Epithelial cell of proximal tubule (primary cell): Measurements from ENCODE around the gene STRA6. TPM values are rescaled to one million over a fixed set of nuclear protein-coding genes. Genes with fewer than 3 reads are reported as not detected.

Experiments used
- DNase-seq: peaks from one replicate; pipeline ENCODE4 v3.0.0-alpha.2; 2011; ENCODE audit warnings: low read depth
- H3K4me3 ChIP-seq: 2 replicates; pipeline ENCODE4 v1.5.1; 2011; ENCODE audit warnings: low read depth, mild to moderate bottlenecking, low read length
- total RNA-seq: library from RNA; depleted of rRNA; stranded (reverse); fragments of >200 nt; gene quantifications from 2 replicates; pipeline ENCODE4 v1.2.3, GENCODE V29; 2015
- TF ChIP-seq, protein P1 (sequence below): conservative IDR thresholded peaks from 2 replicates; pipeline ENCODE4 v1.5.1; 2012; ENCODE audit warnings: low read depth, mild to moderate bottlenecking, low read length

STRA6 gene
- total RNA-seq, 1 donor from 2014 or later, result 3.9 TPM

DNA sequence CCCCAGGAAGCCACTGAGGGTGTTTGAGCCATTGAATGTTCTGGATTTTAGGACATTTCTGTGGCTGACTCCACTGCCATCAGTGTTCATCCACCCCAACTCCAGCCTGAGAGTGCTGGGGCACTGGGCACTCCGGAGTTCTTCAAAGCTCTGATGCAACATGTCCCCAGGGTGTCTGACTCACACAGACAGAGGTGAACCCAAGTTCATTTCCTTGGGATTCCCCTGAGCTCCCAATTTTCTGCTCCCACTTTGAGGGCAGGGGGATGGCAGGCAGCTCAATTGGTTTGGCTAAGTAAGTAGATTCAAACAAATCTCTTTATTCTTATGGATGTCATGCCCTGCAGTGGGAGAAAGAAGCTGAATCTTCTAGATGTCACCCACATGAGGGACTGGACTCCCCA is 2.2 kb downstream of the STRA6 start:
- DNase-seq, result no peak
- TF ChIP-seq, protein P1, sequence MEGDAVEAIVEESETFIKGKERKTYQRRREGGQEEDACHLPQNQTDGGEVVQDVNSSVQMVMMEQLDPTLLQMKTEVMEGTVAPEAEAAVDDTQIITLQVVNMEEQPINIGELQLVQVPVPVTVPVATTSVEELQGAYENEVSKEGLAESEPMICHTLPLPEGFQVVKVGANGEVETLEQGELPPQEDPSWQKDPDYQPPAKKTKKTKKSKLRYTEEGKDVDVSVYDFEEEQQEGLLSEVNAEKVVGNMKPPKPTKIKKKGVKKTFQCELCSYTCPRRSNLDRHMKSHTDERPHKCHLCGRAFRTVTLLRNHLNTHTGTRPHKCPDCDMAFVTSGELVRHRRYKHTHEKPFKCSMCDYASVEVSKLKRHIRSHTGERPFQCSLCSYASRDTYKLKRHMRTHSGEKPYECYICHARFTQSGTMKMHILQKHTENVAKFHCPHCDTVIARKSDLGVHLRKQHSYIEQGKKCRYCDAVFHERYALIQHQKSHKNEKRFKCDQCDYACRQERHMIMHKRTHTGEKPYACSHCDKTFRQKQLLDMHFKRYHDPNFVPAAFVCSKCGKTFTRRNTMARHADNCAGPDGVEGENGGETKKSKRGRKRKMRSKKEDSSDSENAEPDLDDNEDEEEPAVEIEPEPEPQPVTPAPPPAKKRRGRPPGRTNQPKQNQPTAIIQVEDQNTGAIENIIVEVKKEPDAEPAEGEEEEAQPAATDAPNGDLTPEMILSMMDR, result no peak
- H3K4me3 ChIP-seq, result no peak overlapping the region

GRCh38 chr15:74199297-74199652 is 3.3 kb downstream of the STRA6 start:
- H3K4me3 ChIP-seq, result no peak overlapping the region
- TF ChIP-seq, protein P1, result no peak
- DNase-seq, result no peak

DNA sequence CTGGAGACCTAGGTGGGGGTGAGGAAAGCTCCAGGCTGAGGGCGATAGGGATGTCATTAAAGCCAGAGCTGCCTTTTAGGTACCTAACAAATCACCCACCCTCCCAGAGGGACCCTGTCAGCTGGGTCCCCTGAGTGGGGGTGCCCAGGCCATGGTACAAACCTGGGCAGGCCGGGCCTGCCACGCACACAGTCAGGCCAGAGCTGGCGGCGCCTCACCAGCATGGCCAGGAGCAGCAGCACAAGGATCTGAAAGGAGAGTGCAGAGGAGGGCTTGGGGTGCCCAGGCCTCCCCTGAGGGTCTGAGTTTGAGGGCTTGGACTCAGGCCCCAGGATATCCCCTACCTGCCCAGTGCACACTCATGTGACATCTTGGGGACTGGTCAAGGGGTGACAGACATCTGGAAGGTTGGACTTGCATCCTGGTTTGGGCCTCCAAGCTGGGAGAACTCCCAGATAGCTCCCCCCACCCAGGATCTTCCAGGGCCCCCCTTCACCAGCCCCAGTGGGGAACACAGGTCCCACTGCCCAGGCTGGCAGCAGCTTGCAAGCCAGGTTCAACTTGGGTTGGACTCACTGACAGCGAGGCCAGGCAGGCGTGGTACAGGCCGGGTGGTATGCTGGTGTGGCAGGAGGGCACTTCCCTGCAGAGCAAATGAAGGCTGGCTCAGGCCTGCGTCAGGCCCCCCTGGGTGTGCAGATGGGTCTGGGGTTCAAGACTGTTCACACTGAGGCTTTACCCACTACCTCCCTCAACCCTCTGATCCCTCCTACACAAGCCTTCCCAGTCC is 5.2 kb downstream of the STRA6 start:
- H3K4me3 ChIP-seq, result no peak overlapping the region
- TF ChIP-seq, protein P1, result no peak
- no peak for DNase-seq

DNA sequence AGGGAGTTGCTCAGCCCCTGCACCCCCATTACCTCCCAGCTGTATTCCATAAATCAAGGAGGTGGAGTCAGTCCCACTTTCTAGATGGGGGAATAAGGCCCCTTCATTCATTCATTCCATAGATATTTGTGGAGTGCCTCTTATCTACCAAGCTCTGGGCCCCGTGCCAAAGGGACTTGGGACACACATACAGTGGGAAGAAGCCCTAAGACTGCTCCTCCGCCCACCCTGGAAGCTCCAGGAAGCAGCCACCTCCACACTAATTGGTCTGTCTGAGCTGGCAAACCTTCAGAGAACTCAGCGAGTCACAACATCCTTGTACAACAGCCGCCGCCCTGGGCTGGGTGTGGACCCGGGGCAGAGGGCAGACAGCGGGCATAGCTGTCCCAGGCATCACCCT is 6.4 kb downstream of the STRA6 start:
- DNase-seq, result no peak
- H3K4me3 ChIP-seq, result no peak overlapping the region
- TF ChIP-seq, protein P1, result no peak

DNA sequence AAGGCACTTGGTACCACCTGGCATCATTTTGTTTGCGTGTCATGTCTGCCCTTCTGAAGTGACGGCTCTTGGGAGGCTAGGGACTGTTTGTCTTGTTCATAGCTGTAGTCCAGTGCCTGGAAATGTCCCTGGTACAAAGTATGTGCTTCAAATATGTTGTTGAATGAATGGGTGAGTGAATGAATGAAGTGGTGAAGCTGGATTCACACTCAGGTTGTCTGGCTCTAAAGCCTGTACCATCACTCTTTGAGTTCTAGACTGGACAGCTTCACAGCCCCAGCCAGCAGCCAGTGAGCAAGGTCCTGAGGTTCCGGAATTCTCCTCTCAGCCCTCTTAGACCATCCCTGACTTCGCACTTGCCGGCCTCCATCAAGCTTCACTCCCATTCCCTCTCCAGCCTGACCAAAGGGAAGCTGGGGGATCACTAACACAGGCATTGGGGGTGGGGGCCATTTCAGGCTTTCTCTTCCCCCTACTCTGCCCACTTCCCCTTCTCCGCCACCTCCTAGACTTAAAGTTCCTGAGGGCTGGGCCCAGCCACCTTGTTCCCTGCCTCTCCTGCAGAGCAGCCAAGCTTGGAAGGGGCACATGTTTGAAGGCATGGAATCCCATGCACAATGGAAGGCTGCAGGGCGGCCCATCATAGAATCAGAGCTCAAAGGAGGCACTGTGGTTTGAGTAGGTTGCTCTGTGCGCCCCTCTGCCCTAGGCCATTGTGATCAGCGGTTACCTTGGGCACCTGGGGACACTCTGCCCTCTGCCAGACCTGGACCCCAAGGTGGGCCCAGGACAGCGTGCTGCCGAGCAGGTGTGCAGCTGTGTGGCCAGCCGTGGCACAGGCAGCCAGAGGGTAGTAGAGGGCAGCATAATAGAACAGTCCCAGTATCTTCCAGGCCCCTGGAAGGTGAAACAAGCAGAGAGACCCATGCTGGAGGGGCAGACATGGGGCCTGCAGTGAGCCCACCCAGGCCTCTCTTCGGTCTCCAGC is 7.7 kb downstream of the STRA6 start:
- TF ChIP-seq, protein P1, result no peak
- no peak overlapping the region for H3K4me3 ChIP-seq
- no peak for DNase-seq

GRCh38 chr15:74193905-74194304 is 8.7 kb downstream of the STRA6 start:
- H3K4me3 ChIP-seq, result no peak overlapping the region
- DNase-seq, result no peak
- TF ChIP-seq, protein P1, result no peak
